GM12874 (cell line): ENCODE data around the gene NR1H2.

ENCODE experiments used
- TF ChIP-seq, protein P1 (sequence below): IDR thresholded peaks from 2 replicates; pipeline ENCODE4 v1.5.1; 2011; ENCODE audit warnings: low read depth, mild to moderate bottlenecking, control low read depth, low read length, moderate library complexity; ENCODE audit not compliant: insufficient read depth

Gene NR1H2

DNA sequence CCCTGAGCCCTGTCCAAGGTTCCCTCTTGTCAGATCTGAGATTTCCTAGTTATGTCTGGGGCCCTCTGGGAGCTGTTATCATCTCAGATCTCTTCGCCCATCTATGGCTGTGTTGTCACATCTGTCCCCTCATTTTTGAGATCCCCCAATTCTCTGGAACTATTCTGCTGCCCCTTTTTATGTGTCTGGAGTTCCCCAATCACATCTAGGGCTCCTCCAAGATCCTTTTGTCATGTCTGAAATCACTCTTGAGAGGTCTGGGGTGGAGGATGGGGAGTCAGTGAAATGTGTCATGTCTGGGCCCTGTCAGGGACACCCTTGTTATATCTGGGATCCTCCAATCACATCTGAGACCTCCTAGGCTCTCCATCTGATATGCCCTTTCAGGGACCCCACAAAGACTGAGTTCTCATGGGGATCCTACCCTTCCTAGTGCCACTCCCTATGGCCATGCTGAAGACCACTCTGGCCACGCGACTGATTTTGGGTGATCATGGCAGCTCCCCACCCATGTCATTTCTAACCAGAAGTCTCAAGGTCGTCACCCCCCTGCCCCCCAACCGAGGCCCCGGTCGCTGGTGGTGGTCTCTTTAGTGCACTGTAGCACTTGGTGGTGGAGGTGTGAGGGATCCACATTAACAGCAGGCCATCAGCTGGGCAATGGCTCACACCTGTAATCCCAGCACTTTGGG lies 52.7 kb downstream of the NR1H2 start:
- TF ChIP-seq, protein P1, sequence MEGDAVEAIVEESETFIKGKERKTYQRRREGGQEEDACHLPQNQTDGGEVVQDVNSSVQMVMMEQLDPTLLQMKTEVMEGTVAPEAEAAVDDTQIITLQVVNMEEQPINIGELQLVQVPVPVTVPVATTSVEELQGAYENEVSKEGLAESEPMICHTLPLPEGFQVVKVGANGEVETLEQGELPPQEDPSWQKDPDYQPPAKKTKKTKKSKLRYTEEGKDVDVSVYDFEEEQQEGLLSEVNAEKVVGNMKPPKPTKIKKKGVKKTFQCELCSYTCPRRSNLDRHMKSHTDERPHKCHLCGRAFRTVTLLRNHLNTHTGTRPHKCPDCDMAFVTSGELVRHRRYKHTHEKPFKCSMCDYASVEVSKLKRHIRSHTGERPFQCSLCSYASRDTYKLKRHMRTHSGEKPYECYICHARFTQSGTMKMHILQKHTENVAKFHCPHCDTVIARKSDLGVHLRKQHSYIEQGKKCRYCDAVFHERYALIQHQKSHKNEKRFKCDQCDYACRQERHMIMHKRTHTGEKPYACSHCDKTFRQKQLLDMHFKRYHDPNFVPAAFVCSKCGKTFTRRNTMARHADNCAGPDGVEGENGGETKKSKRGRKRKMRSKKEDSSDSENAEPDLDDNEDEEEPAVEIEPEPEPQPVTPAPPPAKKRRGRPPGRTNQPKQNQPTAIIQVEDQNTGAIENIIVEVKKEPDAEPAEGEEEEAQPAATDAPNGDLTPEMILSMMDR: no peak

DNA sequence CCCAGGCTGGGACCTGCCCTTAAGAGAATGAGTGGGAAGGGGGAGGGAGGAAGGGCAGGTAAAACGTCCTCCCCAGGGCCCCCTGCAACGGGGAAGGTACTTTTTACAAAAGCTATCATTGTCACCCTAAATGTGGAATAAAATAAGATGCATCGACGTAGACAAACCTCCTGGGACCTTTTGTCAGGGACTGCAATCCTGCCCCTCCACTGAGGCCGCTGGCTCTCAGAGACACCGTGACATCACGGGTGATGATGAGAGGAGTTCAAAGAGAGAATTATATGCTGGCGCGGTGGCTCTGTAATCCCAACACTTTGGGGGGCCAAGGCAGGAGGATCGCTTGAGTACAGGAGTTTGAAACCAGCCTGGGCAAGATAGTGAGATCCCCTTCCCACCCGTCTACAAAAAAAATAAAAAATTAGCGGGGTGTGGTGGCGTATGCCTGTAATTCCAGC lies 54.7 kb downstream of the NR1H2 start:
- TF ChIP-seq, protein P1: no peak

DNA sequence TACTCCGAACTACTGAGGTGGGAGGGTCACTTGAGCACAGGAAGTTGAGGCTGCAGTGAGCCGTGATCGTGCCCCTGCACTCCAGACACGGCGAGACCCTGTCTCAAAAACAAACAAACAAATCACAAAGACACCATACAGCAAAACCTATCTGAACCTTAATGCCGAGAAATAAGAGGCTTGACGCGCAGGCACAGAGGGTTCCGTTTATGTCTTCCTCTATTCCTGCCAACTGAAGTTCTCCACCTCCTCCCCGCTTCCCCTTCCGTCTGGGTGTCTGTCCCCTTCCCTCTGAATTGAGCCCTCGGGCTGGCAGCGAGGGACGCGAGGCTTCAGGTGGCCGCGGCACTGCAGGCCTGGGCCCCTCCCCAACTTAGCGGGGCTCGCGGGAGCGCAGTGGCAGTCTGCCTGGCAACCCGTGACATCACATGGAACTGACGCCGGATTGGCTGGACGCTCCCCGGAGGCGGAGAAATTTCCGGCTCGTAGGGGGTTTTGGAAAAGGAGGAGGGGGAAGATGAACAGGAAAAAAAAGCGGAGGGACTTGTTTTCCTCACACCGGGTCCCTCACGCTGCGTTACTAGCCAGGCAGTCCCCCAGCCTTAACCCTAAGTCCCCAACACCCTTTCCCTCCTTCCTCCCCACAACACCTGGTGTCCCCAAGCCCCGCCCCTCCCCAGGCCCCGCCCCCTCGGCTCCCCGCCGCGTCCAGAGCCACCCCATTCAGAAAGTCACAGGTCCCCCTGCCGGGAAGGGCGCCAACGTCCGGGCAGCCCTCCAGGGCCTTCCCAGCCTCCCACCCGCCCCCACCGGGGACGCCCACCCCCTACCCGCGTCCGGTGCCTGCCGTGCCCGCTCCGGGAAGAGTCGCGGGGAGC lies 55.3 kb downstream of the NR1H2 start:
- TF ChIP-seq, protein P1: no peak

DNA sequence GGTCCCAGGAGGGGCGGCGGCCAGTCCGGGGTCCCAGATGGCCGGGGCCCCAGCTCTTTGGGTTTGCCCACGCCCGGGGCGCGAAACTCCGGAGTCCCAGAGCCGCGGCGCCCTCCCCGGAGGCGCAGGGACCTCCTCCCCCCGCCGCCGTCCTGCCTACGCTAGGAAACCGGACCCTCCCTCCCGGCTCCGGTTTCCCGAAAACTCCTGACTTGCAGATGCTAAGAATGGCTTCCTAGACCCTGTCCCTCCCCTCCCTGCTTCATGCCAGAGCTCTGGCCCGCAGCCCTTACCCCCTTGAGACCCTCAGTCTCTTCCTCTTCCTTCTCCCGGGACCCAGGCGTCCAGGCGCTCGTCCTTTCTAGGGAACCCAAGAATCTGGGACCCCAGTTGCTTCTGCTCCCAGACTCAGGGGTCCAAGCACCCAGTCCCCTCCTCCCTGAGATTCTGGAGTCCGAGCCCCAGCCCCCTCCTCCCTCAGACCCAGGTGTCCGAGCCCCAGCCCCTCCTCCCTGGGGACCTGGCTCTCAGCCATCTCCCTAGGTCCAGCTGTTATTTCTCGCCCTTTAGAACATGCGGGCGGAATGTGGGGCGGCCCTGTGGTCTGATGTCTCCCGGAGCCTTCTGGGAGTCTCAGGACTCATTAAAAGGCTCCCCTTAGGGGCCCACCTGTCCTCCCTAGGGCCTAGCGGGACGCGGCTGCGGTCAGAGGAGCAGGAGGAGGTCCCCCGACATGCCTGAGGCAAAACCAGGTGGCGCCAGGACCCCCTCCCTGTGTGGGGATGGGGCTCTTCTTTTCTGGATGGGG lies 56.2 kb downstream of the NR1H2 start, which contains the start of gene MYBPC2:
MYBPC2 (plus strand) TSS at position 672 of the 808 bp plus-strand sequence; CDS start at position 734, 62 bp downstream.
- TF ChIP-seq, protein P1: no peak
